K562 (cell line): ENCODE measurements around the gene NRXN2.

Experiments
- CTCF ChIP-seq, 3 experiments: IDR thresholded peaks in 2 of 3; conservative IDR thresholded peaks in 1 of 3; 2 replicates each; pipeline ENCODE4 v1.5.1; 2011 to 2012; ENCODE audit warnings: low read length in 3 of 3, mild to moderate bottlenecking in 3 of 3, control low read depth in 2 of 3, improper control_type of control experiment in 1 of 3, inconsistent platforms in 1 of 3, low read depth in 1 of 3, mixed read lengths in 1 of 3, moderate library complexity in 1 of 3; ENCODE audit not compliant: insufficient read depth in 2 of 3
- E2F1 ChIP-seq: sonication (generic); formaldehyde crosslinking; IDR thresholded peaks from 2 replicates; pipeline ENCODE4 v1.8.1; 2023; ENCODE audit warnings: mild to moderate bottlenecking, missing genetic modification reagents, moderate library complexity
- FOXM1 ChIP-seq, 2 experiments: fragments of 450-650 bp in 1 of 2; sonication (generic) in 1 of 2; formaldehyde crosslinking in 1 of 2; IDR thresholded peaks; 2 replicates each; pipeline versions ENCODE4 v1.6.1 to v1.9.0; 2017 to 2022; ENCODE audit warnings: low read depth in 2 of 2, mild to moderate bottlenecking in 2 of 2, missing genetic modification reagents in 1 of 2, moderate library complexity in 1 of 2
- HBP1 ChIP-seq: fragments of 450-650 bp; formaldehyde crosslinking; IDR thresholded peaks from 2 replicates; pipeline ENCODE4 v1.4.0; 2022; ENCODE audit warnings: missing genetic modification characterization
- JUN ChIP-seq, 2 experiments: sonication (generic) in 1 of 2; formaldehyde crosslinking in 1 of 2; IDR thresholded peaks; 2 replicates each; pipeline versions ENCODE4 v1.6.1 to v1.8.0; 2012 to 2022; ENCODE audit warnings: borderline replicate concordance in 2 of 2, mild to moderate bottlenecking in 2 of 2, improper control_type of control experiment in 1 of 2, low read depth in 1 of 2, low read length in 1 of 2, missing genetic modification reagents in 1 of 2
- MEF2D ChIP-seq: conservative IDR thresholded peaks from 2 replicates; pipeline ENCODE4 v1.6.1; 2016; ENCODE audit warnings: low read depth, missing genetic modification characterization, missing compliant biosample characterization
- MXI1 ChIP-seq: IDR thresholded peaks from 2 replicates; pipeline ENCODE4 v1.6.1; 2011; ENCODE audit warnings: low read depth, mild to moderate bottlenecking, improper control_type of control experiment, low read length
- POLR2A ChIP-seq: fragments of 450-650 bp; conservative IDR thresholded peaks from 2 replicates; pipeline ENCODE4 v1.6.1; 2016
- POLR2AphosphoS5 ChIP-seq: IDR thresholded peaks from 2 replicates; pipeline ENCODE4 v1.6.1; 2011; ENCODE audit warnings: mild to moderate bottlenecking, low read depth, low read length, moderate library complexity; ENCODE audit not compliant: control insufficient read depth, insufficient read depth
- RAD21 ChIP-seq, 2 experiments: fragments of 250-450 bp in 1 of 2; fragments of 450-650 bp in 1 of 2; sonication (Bioruptor Pico) in 1 of 2; formaldehyde crosslinking in 1 of 2; IDR thresholded peaks in 1 of 2; conservative IDR thresholded peaks in 1 of 2; 2 replicates each; pipeline versions ENCODE4 v1.4.0 to v1.8.0; 2020 to 2022; ENCODE audit warnings: mild to moderate bottlenecking in 2 of 2, moderate library complexity in 1 of 2
- TCF3 ChIP-seq: sonication (generic); formaldehyde crosslinking; IDR thresholded peaks from 2 replicates; pipeline ENCODE4 v1.4.0; 2020; ENCODE audit warnings: mild to moderate bottlenecking, missing genetic modification reagents

- TF ChIP-seq JUN (IDR thresholded peaks at IDR 0.05; ENCODE audit: borderline replicate concordance, low read depth, low read length) (no peak), JUN (CRISPR knock-in tag; IDR thresholded peaks at IDR 0.05; ENCODE audit: borderline replicate concordance) (no peak), MXI1 (no peak), CTCF (IDR thresholded peaks at IDR 0.05 in 2 of 3, conservative IDR thresholded peaks at IDR 0.05 in 1 of 3; ENCODE audit: insufficient read depth in 2 of 3, low read depth in 1 of 3, low read length in 3 of 3) (no peak), HBP1 (CRISPR knock-in tag) (no peak), RAD21 (CRISPR knock-in tag; conservative IDR thresholded peaks at IDR 0.05 in 1 of 2, IDR thresholded peaks at IDR 0.05 in 1 of 2) (no peak), POLR2AphosphoS5 (no peak), POLR2A (no peak), MEF2D (tag) (no peak), FOXM1 (IDR thresholded peaks at IDR 0.05; ENCODE audit: low read depth) (no peak), FOXM1 (CRISPR knock-in tag; IDR thresholded peaks at IDR 0.05; ENCODE audit: low read depth) (no peak), TCF3 (CRISPR knock-in tag) (no peak), E2F1 (no peak)
Observed at GRCh38 chr11:64721359-64721699, 1.7 kb downstream of the NRXN2 start.
